Keratinocyte (primary cell): ENCODE data around the gene ZIC4.

Experiments used
- CTCF ChIP-seq, 3 experiments: IDR thresholded peaks in 1 of 3; conservative IDR thresholded peaks in 1 of 3; optimal IDR thresholded peaks in 1 of 3; 2 replicates in 2 of 3; 3 replicates in 1 of 3; pipeline versions ENCODE3 to v1.5.1; 2011; ENCODE audit warnings: low read length in 3 of 3, mild to moderate bottlenecking in 3 of 3, moderate library complexity in 2 of 3, control low read depth in 1 of 3, inconsistent platforms in 1 of 3; ENCODE audit not compliant: insufficient read depth in 2 of 3; ENCODE audit errors: extremely low read depth in 1 of 3
- EZH2 ChIP-seq: IDR thresholded peaks from one replicate; pipeline ENCODE4 v1.6.1; 2012; ENCODE audit warnings: inconsistent platforms, mild to moderate bottlenecking, low read length, moderate library complexity

GRCh38 chr3:147360646-147361453, 45.5 kb downstream of the ZIC4 start:
- TF ChIP-seq CTCF (optimal IDR thresholded peaks at IDR 0.05 in 1 of 3, IDR thresholded peaks at IDR 0.05 in 1 of 3, conservative IDR thresholded peaks at IDR 0.05 in 1 of 3; ENCODE audit: extremely low read depth in 1 of 3, insufficient read depth in 2 of 3, low read length in 3 of 3) (no peak), EZH2 (no peak)
